Measurements from ENCODE around the gene AGK. TPM values are rescaled to one million over a fixed set of nuclear protein-coding genes. Genes with fewer than 3 reads are reported as not detected.

The AGK gene
- total and polyA plus RNA-seq, 2 donors (not counting 1 experiment from before 2014, with no cell fraction given), result 12.8 to 26.1 TPM

DNA sequence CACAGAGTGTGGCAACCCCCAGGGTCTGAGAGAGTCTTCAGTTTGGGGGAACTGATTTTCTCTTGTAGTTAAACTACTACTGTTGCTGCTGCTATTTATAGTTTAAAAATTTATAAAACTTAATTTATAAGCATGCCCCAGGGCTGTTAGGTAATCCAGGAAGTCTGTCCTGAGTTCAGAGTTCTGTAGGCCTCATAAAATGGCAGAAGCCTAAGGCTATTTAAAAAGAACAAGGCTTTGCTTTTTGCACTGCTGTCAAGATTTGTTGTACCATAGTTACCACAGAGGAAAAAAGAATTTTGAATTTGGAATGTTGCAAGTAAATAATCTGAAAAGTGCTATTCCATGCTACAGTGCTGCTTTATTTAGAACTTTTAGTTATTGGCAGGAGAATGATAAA is 66.1 kb downstream of the AGK start:
- H3K79me2 ChIP-seq (ENCODE audit: control insufficient read depth, insufficient read depth, low read length), result no peaks in the 10 kb centered on the region
- peaks cover 2 to 9% of the 10 kb centered on the region in 2 experiments for H3K36me3 ChIP-seq (replicated peaks in 1 of 2; ENCODE audit: control extremely low read depth in 1 of 2, control insufficient read depth in 1 of 2, extremely low read depth in 1 of 2, insufficient read depth in 2 of 2, low read length in 1 of 2)
- no peak overlapping the region for H3K4me2 ChIP-seq (replicated peaks; ENCODE audit: low read depth, low read length, poor library complexity, severe bottlenecking)
- no peaks in the 10 kb centered on the region for H3K9me3 ChIP-seq (ENCODE audit: control extremely low read depth in 1 of 3, control insufficient read depth in 2 of 3, insufficient read depth in 1 of 3, low read length in 2 of 3)
- no peaks in the 10 kb centered on the region for H3K4me1 ChIP-seq (ENCODE audit: control insufficient read depth in 2 of 2, insufficient read depth in 2 of 2, low read length in 2 of 2)
- ATAC-seq (ENCODE audit: low read depth) (no peak), DNase-seq (no peak)
- Mint-ChIP-seq H3K9me3 (ENCODE audit: insufficient read depth) (no peaks in the 10 kb centered on the region), H3K4me3 (no peak overlapping the region), H3K4me1 (no peaks in the 10 kb centered on the region), H3K27ac (no peak overlapping the region), H3K27me3 (no peaks in the 10 kb centered on the region)
- H4K20me1 ChIP-seq (ENCODE audit: control insufficient read depth, insufficient read depth, low read length, poor library complexity, severe bottlenecking), result no peaks in the 10 kb centered on the region
- ChIA-PET CTCF (no interaction called here), POLR2A (no interaction called here)
- H3K4me3 ChIP-seq (ENCODE audit: control extremely low read depth in 1 of 5, extremely low read depth in 1 of 5, insufficient read depth in 1 of 5, low read depth in 2 of 5, low read length in 4 of 5), result no peak overlapping the region
- TF ChIP-seq EZH2 (IDR thresholded peaks at IDR 0.05; ENCODE audit: borderline replicate concordance, insufficient read depth, low read depth, low read length, poor library complexity, severe bottlenecking), result no peak
- TF ChIP-seq, protein P1, sequence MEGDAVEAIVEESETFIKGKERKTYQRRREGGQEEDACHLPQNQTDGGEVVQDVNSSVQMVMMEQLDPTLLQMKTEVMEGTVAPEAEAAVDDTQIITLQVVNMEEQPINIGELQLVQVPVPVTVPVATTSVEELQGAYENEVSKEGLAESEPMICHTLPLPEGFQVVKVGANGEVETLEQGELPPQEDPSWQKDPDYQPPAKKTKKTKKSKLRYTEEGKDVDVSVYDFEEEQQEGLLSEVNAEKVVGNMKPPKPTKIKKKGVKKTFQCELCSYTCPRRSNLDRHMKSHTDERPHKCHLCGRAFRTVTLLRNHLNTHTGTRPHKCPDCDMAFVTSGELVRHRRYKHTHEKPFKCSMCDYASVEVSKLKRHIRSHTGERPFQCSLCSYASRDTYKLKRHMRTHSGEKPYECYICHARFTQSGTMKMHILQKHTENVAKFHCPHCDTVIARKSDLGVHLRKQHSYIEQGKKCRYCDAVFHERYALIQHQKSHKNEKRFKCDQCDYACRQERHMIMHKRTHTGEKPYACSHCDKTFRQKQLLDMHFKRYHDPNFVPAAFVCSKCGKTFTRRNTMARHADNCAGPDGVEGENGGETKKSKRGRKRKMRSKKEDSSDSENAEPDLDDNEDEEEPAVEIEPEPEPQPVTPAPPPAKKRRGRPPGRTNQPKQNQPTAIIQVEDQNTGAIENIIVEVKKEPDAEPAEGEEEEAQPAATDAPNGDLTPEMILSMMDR (IDR thresholded peaks at IDR 0.05), result no peak
- no peaks in the 10 kb centered on the region for H3K27me3 ChIP-seq (replicated peaks in 1 of 4; ENCODE audit: control extremely low read depth in 1 of 4, control insufficient read depth in 3 of 4, insufficient read depth in 4 of 4, low read length in 3 of 4)
- H3K9ac ChIP-seq (ENCODE audit: low read length), result no peak overlapping the region
- no peak overlapping the region for H3K27ac ChIP-seq (ENCODE audit: low read length in 2 of 2)
- intact Hi-C loops (cut with micrococcal nuclease), result no loop called here
- H2AFZ ChIP-seq (ENCODE audit: insufficient read depth, low read depth, low read length, poor library complexity, severe bottlenecking), result no peak overlapping the region

DNA sequence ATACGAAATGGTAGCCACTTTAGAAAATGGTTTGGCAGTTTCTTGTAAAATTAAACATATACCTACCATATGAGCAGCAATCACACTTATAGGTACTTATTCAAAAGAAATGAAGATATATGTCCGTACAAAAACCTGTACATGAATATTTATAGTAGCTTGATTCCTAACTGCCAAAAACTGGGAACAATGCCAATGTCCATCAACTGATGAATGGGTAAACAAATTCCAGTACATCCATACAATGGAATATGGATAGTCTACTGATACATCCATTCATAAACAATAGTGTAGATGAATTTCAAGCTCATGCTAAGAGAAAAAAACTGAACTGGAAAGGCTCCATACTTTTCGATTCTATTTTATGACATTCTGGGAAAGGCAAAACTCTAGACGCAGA is 68.5 kb downstream of the AGK start:
- no peak for ATAC-seq (ENCODE audit: low read depth)
- H3K9ac ChIP-seq (ENCODE audit: low read length), result no peak overlapping the region
- Mint-ChIP-seq H3K9me3 (ENCODE audit: insufficient read depth) (no peaks in the 10 kb centered on the region), H3K27me3 (no peaks in the 10 kb centered on the region), H3K27ac (no peak overlapping the region), H3K4me1 (no peaks in the 10 kb centered on the region), H3K4me3 (no peak overlapping the region)
- no peaks in the 10 kb centered on the region for H3K9me3 ChIP-seq (ENCODE audit: control extremely low read depth in 1 of 3, control insufficient read depth in 2 of 3, insufficient read depth in 1 of 3, low read length in 2 of 3)
- POLR2A ChIA-PET, result no interaction called here
- H3K4me2 ChIP-seq (replicated peaks; ENCODE audit: low read depth, low read length, poor library complexity, severe bottlenecking), result no peak overlapping the region
- H2AFZ ChIP-seq (ENCODE audit: insufficient read depth, low read depth, low read length, poor library complexity, severe bottlenecking), result no peak overlapping the region
- TF ChIP-seq, protein P1 (IDR thresholded peaks at IDR 0.05), result no peak
- TF ChIP-seq EZH2 (IDR thresholded peaks at IDR 0.05; ENCODE audit: borderline replicate concordance, insufficient read depth, low read depth, low read length, poor library complexity, severe bottlenecking), result no peak
- no peaks in the 10 kb centered on the region for H4K20me1 ChIP-seq (ENCODE audit: control insufficient read depth, insufficient read depth, low read length, poor library complexity, severe bottlenecking)
- no peak overlapping the region for H3K4me3 ChIP-seq (ENCODE audit: control extremely low read depth in 1 of 5, extremely low read depth in 1 of 5, insufficient read depth in 1 of 5, low read depth in 2 of 5, low read length in 4 of 5)
- no peak overlapping the region for H3K27ac ChIP-seq (ENCODE audit: low read length in 2 of 2)
- WGBS (ENCODE audit: insufficient coverage), result 100% methylated on average over 2 of the region's 4 CpGs
- H3K4me1 ChIP-seq (ENCODE audit: control insufficient read depth in 2 of 2, insufficient read depth in 2 of 2, low read length in 2 of 2), result no peaks in the 10 kb centered on the region
- H3K79me2 ChIP-seq (ENCODE audit: control insufficient read depth, insufficient read depth, low read length), result no peaks in the 10 kb centered on the region
- CTCF ChIA-PET, result no interaction called here
- DNase-seq, result no peak
- peaks cover 4 to 12% of the 10 kb centered on the region in 2 experiments for H3K36me3 ChIP-seq (replicated peaks in 1 of 2; ENCODE audit: control extremely low read depth in 1 of 2, control insufficient read depth in 1 of 2, extremely low read depth in 1 of 2, insufficient read depth in 2 of 2, low read length in 1 of 2)
- intact Hi-C loops (cut with micrococcal nuclease), result no loop called here
- no peaks in the 10 kb centered on the region for H3K27me3 ChIP-seq (replicated peaks in 1 of 4; ENCODE audit: control extremely low read depth in 1 of 4, control insufficient read depth in 3 of 4, insufficient read depth in 4 of 4, low read length in 3 of 4)
